HEK293T (cell line): ENCODE results near the gene HELZ.
"Not testable (repeated sequence)": the region's sequence is repeated elsewhere in the genome, so short reads cannot be mapped to it uniquely, and the experiment has no call there.

Source experiments
- CTCF ChIA-PET: fragments of 350-600 bp; formaldehyde crosslinking; extraction: SDS; loops from one replicate; lab custom pipeline; 2021; ENCODE audit warnings: antibody characterized with exemption, inconsistent platforms; lab: Yijun Ruan, JAX
- POLR2A ChIA-PET: fragments of 350-600 bp; formaldehyde crosslinking; extraction: SDS; loops from one replicate; lab custom pipeline; 2020; ENCODE audit warnings: antibody characterized with exemption, inconsistent platforms; lab: Yijun Ruan, JAX
- DNase-seq: peaks from one replicate; pipeline ENCODE4 v3.0.0; 2012; ENCODE audit warnings: mixed read lengths; ENCODE audit errors: extremely low spot score
- ARNT ChIP-seq: fragments of 450-650 bp; IDR thresholded peaks from 2 replicates; pipeline ENCODE4 v1.6.1; 2017; ENCODE audit warnings: mild to moderate bottlenecking
- BHLHE40 ChIP-seq: fragments of 450-650 bp; IDR thresholded peaks from 2 replicates; pipeline ENCODE4 v1.6.1; 2016; ENCODE audit warnings: mild to moderate bottlenecking, moderate library complexity, borderline replicate concordance
- CTBP1 ChIP-seq: fragments of 450-650 bp; IDR thresholded peaks from 2 replicates; pipeline ENCODE4 v1.6.1; 2016; ENCODE audit warnings: borderline replicate concordance
- ELF4 ChIP-seq: fragments of 450-650 bp; IDR thresholded peaks from 2 replicates; pipeline ENCODE4 v1.6.1; 2017; ENCODE audit warnings: antibody characterized with exemption
- FOXA1 ChIP-seq: fragments of 450-650 bp; IDR thresholded peaks from 2 replicates; pipeline ENCODE4 v1.6.1; 2016; ENCODE audit warnings: mild to moderate bottlenecking
- FOXK2 ChIP-seq: fragments of 450-650 bp; IDR thresholded peaks from 2 replicates; pipeline ENCODE4 v1.6.1; 2016; ENCODE audit warnings: mild to moderate bottlenecking
- FOXM1 ChIP-seq: fragments of 450-650 bp; IDR thresholded peaks from 2 replicates; pipeline ENCODE4 v1.6.1; 2017; ENCODE audit warnings: mild to moderate bottlenecking, borderline replicate concordance
- HDGF ChIP-seq: fragments of 450-650 bp; IDR thresholded peaks from 2 replicates; pipeline ENCODE4 v1.6.1; 2017; ENCODE audit warnings: antibody characterized with exemption, borderline replicate concordance
- L3MBTL2 ChIP-seq: fragments of 450-650 bp; conservative IDR thresholded peaks from 2 replicates; pipeline ENCODE4 v1.6.1; 2016; ENCODE audit warnings: mild to moderate bottlenecking
- LEF1 ChIP-seq: fragments of 450-650 bp; IDR thresholded peaks from 2 replicates; pipeline ENCODE4 v1.6.1; 2017; ENCODE audit warnings: mild to moderate bottlenecking, borderline replicate concordance
- NFRKB ChIP-seq: fragments of 450-650 bp; IDR thresholded peaks from 2 replicates; pipeline ENCODE4 v1.6.1; 2016; ENCODE audit warnings: mild to moderate bottlenecking, moderate library complexity
- PKNOX1 ChIP-seq: fragments of 450-650 bp; IDR thresholded peaks from 2 replicates; pipeline ENCODE4 v1.6.1; 2016
- SP1 ChIP-seq: fragments of 450-650 bp; IDR thresholded peaks from 2 replicates; pipeline ENCODE4 v1.6.1; 2017
- SUZ12 ChIP-seq: fragments of 450-650 bp; IDR thresholded peaks from 2 replicates; pipeline ENCODE4 v1.6.1; 2016; ENCODE audit warnings: mild to moderate bottlenecking
- TARDBP ChIP-seq: fragments of 450-650 bp; IDR thresholded peaks from 2 replicates; pipeline ENCODE4 v1.6.1; 2016
- ZNF384 ChIP-seq: fragments of 450-650 bp; IDR thresholded peaks from 2 replicates; pipeline ENCODE4 v1.6.1; 2016

The HELZ gene

DNA sequence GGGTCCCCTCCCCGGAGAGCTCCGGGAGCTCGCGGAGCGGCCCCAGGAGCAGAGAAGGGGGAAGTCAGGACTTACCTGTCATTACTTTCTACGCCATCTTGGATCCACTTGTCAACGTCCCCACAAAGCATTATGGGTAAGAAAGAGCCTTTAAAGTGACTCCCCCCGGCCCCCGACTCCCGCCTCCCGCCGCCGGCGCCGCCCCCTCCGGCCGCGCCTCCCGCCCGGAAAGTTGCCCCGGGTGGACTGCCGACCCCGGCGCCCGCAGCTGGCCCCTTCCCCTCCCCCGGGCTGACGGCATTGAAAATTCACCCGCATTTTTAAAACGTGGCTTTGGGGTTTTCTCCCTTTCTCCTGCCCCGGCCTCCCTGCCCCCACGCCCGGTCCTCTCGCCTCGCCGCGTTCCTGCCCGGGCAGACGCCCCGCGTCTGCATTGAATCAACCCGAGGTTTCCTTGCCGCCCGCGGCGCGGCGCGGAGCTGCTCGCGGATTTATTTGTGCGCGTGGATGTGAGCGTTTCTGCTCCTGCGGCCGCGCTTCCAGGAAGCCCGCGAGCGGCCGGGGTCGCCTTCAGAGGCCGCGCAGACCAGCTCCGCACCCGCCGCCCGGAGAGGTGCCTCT lies at the start of gene HELZ:
TSS of gene HELZ (minus strand) at position 124 of the 621 bp plus-strand sequence. CDS start 26,392 bp downstream, outside the sequence.
- TF ChIP-seq BHLHE40 (no peak), CTBP1 (no peak), PKNOX1 (peak; percentile 24; the same call in 1 of the 2 replicates), SP1 (no peak), ELF4 (no peak), FOXM1 (peak; percentile 18; the same call in 1 of the 2 replicates), NFRKB (no peak), L3MBTL2 (peak; percentile 62), HDGF (no peak), TARDBP (no peak), SUZ12 (no peak), LEF1 (0 out of 2 replicates have a peak, but pooled peaks have one; percentile 54), FOXA1 (no peak)
- ChIA-PET POLR2A (interaction anchor here (1.2 to 1.5 kb wide), 2 partner anchors 21 to 24 kb away, joined by 3 to 5 read pairs; no protein-coding TSS in a partner anchor), CTCF (no interaction called here)
- DNase-seq = peak; percentile 85

DNA sequence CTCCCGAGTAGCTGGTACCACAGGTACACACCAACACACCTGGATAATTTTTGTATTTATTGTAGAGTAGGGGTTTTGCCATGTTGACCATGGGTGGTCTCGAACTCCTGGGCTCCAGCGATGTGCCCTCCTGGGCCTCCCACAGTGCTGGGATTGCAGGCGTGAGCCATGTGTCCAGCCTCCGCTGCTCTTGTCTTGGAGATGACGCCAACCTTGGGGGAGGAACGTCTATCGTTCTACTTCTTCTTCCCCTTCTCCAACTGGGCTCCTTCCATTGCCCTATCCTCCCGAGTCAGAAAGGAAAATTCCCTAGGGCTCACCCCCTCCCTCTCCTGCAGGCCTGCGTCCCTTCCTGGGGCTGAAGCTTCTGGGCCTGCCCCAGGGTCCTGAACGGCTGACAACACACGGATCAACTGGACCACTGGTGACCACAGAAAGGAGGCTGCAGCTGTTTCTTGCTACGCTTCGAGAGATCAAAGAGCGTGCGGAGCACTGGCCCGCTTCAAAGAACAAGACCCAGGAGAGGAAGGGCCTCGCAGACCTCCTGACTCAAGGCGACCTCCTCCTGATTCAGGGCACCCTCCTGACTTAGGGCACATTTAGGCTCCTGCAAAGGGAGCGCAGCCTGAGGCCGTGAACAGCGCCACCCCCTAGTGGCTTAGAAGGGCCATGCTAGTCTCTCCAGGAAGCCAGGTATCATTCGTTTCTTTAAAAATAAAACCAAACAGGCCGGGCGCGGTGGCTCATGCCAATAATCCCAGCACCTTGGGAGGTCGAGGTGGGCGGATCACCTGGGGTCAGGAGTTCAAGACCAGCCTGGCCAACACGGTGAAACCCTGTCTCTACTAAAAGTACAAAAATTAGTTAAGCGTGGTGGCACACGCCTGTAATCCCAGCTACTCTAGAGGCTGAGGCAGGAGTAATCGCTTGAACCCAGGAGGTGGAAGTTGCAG lies 48.5 kb upstream of the HELZ start:
- TF ChIP-seq ELF4 (no peak), SUZ12 (no peak), FOXK2 (no peak), FOXA1 (no peak), ARNT (no peak), TARDBP (no peak), HDGF (no peak), NFRKB (no peak), ZNF384 (no peak), L3MBTL2 (no peak), LEF1 (no peak)
- peak; percentile 74 for DNase-seq
- ChIA-PET CTCF (interaction anchor here (0.6 to 1.7 kb wide), 8 partner anchors 12 to 154 kb away, joined by 3 to 8 read pairs (median 4); no protein-coding TSS in a partner anchor), POLR2A (no interaction called here)

GRCh38 chr17:67290711-67291291 lies 45.8 kb upstream of the HELZ start:
- CTCF ChIA-PET = interaction anchor here (0.6 kb wide), 2 partner anchors 65 to 951 kb away, joined by 3 read pairs; no protein-coding TSS in a partner anchor

DNA sequence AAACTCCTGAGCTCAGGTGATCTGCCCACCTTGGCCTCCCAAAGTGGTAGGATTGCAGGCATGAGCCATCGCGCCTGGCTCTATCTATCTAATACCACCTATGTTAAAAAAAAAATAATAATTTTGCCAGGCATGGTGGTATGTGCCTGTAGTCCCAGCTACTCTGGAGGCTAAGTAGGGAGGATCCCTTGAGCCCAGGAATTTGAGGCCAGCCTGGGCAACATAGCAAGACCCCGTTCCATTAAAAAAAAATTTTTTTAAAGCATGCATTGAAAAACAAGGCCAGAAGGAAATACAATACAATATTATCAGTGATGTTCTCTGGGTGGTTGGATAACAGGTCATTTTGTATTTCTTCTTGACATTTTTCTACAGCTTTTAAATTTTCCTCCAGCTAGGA lies 45.2 kb upstream of the HELZ start:
- ChIA-PET CTCF (interaction anchor here (0.6 to 0.7 kb wide), 2 partner anchors 398 to 952 kb away, joined by 3 to 4 read pairs; no protein-coding TSS in a partner anchor), POLR2A (no interaction called here)
- TF ChIP-seq LEF1 = no peak
- TF ChIP-seq PKNOX1 = no peak
- TF ChIP-seq L3MBTL2 = no peak
- TF ChIP-seq FOXK2 = no peak
- TF ChIP-seq HDGF = no peak
- no peak for TF ChIP-seq ZNF384
- TF ChIP-seq FOXM1 = no peak
- TF ChIP-seq ELF4 = no peak
- no peak for DNase-seq

More at GRCh38 chr17:67290711-67291291, 45.8 kb upstream of the HELZ start:
- TF ChIP-seq FOXA1 = no peak
- TF ChIP-seq BHLHE40 = no peak
- TF ChIP-seq CTBP1 = no peak
- POLR2A ChIA-PET = no interaction called here
- no peak for DNase-seq

DNA sequence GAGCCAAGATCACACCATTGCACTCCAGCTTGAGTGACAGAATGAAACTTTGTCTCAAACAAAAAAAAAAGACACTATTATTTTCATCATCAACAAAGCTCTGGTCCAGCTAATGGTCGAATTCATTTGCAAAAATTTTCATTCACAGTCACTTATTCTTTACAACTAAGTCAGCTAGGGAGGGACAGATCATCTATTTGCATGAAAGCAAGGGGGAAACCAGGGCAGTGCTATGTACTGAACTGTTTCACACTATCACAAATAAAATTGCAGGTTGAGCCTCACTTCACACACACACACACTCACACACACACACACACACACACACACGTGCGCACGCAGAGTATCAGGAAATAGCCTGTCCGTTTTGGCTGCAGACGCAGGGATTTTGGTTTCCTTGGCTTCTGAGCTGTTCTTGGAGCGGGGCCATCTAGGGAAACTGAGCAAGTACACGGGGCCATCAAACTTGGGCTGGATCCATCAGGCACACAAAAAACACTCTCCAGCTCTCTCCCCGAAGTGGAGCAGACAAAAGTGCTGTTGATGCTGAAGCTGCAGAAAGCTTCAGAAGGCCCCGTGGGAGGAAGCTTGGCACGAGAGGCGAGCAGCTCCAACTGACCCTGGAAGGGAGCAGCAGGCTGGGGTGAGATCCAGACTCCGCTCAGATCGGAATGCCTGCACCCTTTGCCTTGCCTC lies 44.3 kb upstream of the HELZ start:
- DNase-seq = no peak
- TF ChIP-seq L3MBTL2 (no peak), SUZ12 (no peak), ELF4 (no peak), CTBP1 (no peak), TARDBP (no peak), PKNOX1 (no peak), NFRKB (no peak), ZNF384 (no peak)
- ChIA-PET POLR2A (no interaction called here), CTCF (no interaction called here)

DNA sequence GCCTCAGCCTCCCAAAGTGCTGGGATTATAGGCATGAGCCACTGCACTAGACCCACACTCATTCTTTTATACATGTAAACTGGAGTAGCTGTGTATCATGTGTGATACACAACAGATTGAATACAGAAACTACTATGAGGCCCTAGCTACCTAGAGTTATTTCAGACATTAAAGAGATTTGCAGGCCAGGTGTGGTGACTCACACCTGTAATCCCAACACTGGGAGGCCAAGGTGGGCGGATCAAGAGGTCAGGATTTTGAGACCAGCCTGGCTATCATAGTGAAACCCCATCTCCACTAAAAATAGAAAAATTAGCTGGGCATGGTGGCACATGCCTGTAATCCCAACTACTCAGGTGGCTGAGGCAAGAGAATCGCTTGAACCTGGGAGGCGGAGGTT lies 41.8 kb upstream of the HELZ start:
- POLR2A ChIA-PET, CTCF ChIA-PET, DNase-seq: not testable (repeated sequence)
